LNCAP (cell line): ENCODE data around the gene NRL.

Experiments
- CTCF ChIP-seq: fragments of 450-650 bp; IDR thresholded peaks from 2 replicates; pipeline ENCODE4 v1.5.1; 2017; ENCODE audit warnings: mild to moderate bottlenecking

NRL gene

GRCh38 chr14:24066496-24067132, 48.1 kb downstream of the NRL start:
- no peak for TF ChIP-seq CTCF

- TF ChIP-seq CTCF, result no peak
Observed at GRCh38 chr14:24065408-24065807, 49.3 kb downstream of the NRL start.

- TF ChIP-seq CTCF, result no peak
Observed at GRCh38 chr14:24064856-24065255, 49.9 kb downstream of the NRL start.

- no peak for TF ChIP-seq CTCF
Observed at GRCh38 chr14:24064091-24064795, 50.5 kb downstream of the NRL start.

GRCh38 chr14:24063263-24063836, 51.4 kb downstream of the NRL start:
- TF ChIP-seq CTCF, result no peak

GRCh38 chr14:24062216-24062980, 52.4 kb downstream of the NRL start:
- no peak for TF ChIP-seq CTCF

- TF ChIP-seq CTCF, result no peak
Observed at GRCh38 chr14:24060984-24061913, 53.5 kb downstream of the NRL start.
